ENCODE results near the gene LAIR1. TPM values are rescaled to one million over a fixed set of nuclear protein-coding genes. Genes with fewer than 3 reads are reported as not detected.

The LAIR1 gene
- total RNA-seq, 4 donors from 2014 or later: 25.3 to 93.2 (median 47.6) TPM

- no peak for TF ChIP-seq CTCF (IDR thresholded peaks at IDR 0.05; ENCODE audit: low read depth)
Measured at GRCh38 chr19:54302257-54302656, 62.5 kb downstream of the LAIR1 start.

Other genes with a start within 250 kb of the LAIR1 start
- gene TFPT, start 249.3 kb downstream of the LAIR1 start, total RNA-seq: 10 to 100 TPM in 3 of 4 donors, 1 to 10 TPM in 1; 5.7 to 23.6 (median 16.6) TPM
- gene PRPF31, start 249.2 kb downstream of the LAIR1 start, total RNA-seq: 10 to 100 TPM; 26.6 to 43.6 (median 36.9) TPM
- 10 to 100 TPM; 16.8 to 39.4 (median 23.3) TPM for gene CNOT3, start 227.2 kb downstream of the LAIR1 start, total RNA-seq
- gene LENG1, start 205.2 kb downstream of the LAIR1 start, total RNA-seq: 10 to 100 TPM in 1 of 4 donors, 1 to 10 TPM in 3; 2.9 to 12.8 (median 5.2) TPM
- 1 to 10 TPM in 2 of 4 donors, under 1 TPM in 1, not detected in 1; 0.17 to 2.4 (median 1.1) TPM for gene TMC4, start 191.8 kb downstream of the LAIR1 start, total RNA-seq
- 10 to 100 TPM in 3 of 4 donors, 1 to 10 TPM in 1; 8.8 to 36.7 (median 21.2) TPM for gene MBOAT7, start 175.4 kb downstream of the LAIR1 start, total RNA-seq
- 10 to 100 TPM; 13.5 to 49.7 (median 42.4) TPM for gene TSEN34, start 173.6 kb downstream of the LAIR1 start, total RNA-seq
- gene RPS9, start 164.1 kb downstream of the LAIR1 start, total RNA-seq: 1,000 to 10,000 TPM; 1,278 to 2,474 (median 1,889) TPM
- 100 to 1,000 TPM in 1 of 4 donors, 10 to 100 TPM in 3; 16.0 to 156 (median 43.1) TPM for gene LILRB3, start 141.9 kb downstream of the LAIR1 start, total RNA-seq
- gene LILRA6, start 122.1 kb downstream of the LAIR1 start, total RNA-seq: 10 to 100 TPM in 1 of 4 donors, 1 to 10 TPM in 3; 2.8 to 18.7 (median 9.1) TPM
- 10 to 100 TPM; 46.2 to 62.3 (median 54.8) TPM for gene LILRB5, start 107.7 kb downstream of the LAIR1 start, total RNA-seq
- gene LILRB2, start 83.8 kb downstream of the LAIR1 start, total RNA-seq: 10 to 100 TPM in 1 of 4 donors, 1 to 10 TPM in 3; 2.8 to 14.6 (median 7.6) TPM
- gene LILRA5, start 51.8 kb downstream of the LAIR1 start, total RNA-seq: 10 to 100 TPM in 1 of 4 donors, 1 to 10 TPM in 3; 3.1 to 23.3 (median 3.4) TPM
- under 1 TPM in 1 of 4 donors, not detected in 3; 0.17 TPM for gene LILRA4, start 25.8 kb downstream of the LAIR1 start, total RNA-seq
- under 1 TPM in 1 of 4 donors, not detected in 3; 0.19 TPM for gene TTYH1, start 50.5 kb upstream of the LAIR1 start, total RNA-seq
- 100 to 1,000 TPM in 1 of 4 donors, 10 to 100 TPM in 3; 55.1 to 233 (median 69.4) TPM for gene LENG8, start 84.3 kb upstream of the LAIR1 start, total RNA-seq
- 1 to 10 TPM; 4.2 to 9.6 (median 6.7) TPM for gene LENG9, start 98.8 kb upstream of the LAIR1 start, total RNA-seq
- 10 to 100 TPM in 2 of 4 donors, 1 to 10 TPM in 1, under 1 TPM in 1; 0.98 to 11.6 (median 9.8) TPM for gene CDC42EP5, start 108.4 kb upstream of the LAIR1 start, total RNA-seq
- not detected for gene LAIR2, start 137.9 kb upstream of the LAIR1 start, total RNA-seq
- gene LILRA2, start 208.9 kb upstream of the LAIR1 start, total RNA-seq: 10 to 100 TPM in 1 of 4 donors, 1 to 10 TPM in 3; 1.9 to 13.4 (median 5.1) TPM
- gene LILRA1, start 228.7 kb upstream of the LAIR1 start, total RNA-seq: 1 to 10 TPM in 2 of 4 donors, not detected in 2; 1.1 to 4.8 TPM